ENCODE data around the gene PAQR4. TPM values are rescaled to one million over a fixed set of nuclear protein-coding genes. Genes with fewer than 3 reads are reported as not detected.
A peak's percentile ranks its signal among the peaks of the same experiment; 100 is the strongest.

The PAQR4 gene
- total RNA-seq, 2 experiments from 2014 or later: 37.0 to 37.9 TPM

DNA sequence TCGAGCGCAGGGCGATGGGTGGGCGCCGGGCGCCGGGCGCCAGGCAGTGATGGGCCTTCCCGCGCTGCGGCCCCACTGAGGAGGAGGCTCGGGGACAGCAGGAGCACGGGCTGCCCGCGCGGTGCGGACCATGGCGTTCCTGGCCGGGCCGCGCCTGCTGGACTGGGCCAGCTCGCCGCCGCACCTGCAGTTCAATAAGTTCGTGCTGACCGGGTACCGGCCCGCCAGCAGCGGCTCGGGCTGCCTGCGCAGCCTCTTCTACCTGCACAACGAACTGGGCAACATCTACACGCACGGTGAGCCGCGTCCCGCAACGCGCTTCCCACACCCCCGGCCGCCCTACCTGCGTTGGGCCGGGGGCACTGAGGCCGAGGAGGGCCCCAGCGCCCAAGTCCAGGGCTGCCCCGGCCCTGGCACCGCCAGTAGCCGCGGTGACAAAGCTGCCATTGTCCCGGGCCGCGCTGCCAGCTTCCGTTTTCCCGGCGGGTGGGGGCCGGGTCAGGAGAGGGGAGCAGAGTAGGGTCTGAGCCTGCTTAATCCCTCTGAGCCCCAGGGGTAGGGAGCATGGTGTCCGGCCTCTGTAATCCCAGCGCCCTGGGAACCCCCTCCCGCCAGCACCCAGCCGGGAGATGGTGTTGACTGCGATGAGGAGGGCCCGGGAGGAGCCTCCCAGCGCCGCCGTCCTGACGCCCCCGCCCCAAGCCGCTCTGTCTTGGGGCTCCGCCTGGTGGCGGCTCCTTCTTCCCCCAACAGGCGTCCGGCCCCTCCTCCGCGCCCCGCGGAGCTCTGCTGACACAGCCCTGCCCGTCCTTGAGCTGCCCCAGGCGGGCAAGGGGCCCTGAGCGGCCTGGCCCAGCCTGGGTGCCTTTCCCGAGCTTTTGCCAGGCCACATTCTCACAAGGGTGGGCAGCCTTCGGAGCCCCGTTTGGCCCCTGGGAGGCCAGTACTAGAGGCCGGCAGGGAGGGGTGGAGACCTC, 685 bp downstream of the PAQR4 start:
- Mint-ChIP-seq H3K9me3 (no peaks in the 10 kb centered on the region), H3K36me3 (peaks cover 24% of the 10 kb centered on the region), H3K4me3 (peak overlapping the region; percentile 76), H3K27me3 (peaks cover 20% of the 10 kb centered on the region), H3K27ac (peak overlapping the region; percentile 38), H3K4me1 (ENCODE audit: low read depth) (peaks cover 31% of the 10 kb centered on the region)
- DNase-seq: peak; percentile 92
- POLR2A ChIA-PET: interaction anchor here (0.6 to 2.4 kb wide), 8 partner anchors 8 to 102 kb away, joined by 3 to 14 read pairs (median 4); partner anchors contain the start of gene PKMYT1
- CTCF ChIA-PET: interaction anchor here (0.5 to 2.0 kb wide), 10 partner anchors 8 to 164 kb away, joined by 3 to 11 read pairs (median 5); partner anchors contain the start of genes FLYWCH1 and PKMYT1
- intact Hi-C loops (cut with micrococcal nuclease): loop anchor here (1.0 to 2.0 kb wide), 2 partner anchors 10 to 51 kb away; partner anchors contain the start of genes PKMYT1 and TNFRSF12A

DNA sequence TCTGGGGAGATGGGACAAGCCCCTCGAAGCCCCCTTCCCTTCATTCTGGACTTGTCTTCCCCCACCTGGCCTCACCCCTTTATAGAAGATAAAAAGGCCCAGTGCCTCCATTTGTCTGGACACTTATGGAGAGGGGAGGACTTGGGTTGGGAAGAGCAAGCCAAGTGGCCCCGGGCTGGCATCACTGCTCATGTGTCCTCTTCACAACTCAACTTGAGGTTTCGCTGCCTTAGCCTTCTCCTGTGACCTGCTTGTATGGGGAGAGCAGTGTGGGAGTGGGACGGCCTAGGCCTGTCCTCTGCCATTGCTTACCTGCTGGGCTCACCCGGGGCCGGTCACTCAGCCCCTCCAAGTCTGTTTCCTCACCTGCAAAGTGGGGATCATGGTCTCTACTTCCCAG, 1.4 kb downstream of the PAQR4 start:
- no peak for DNase-seq
- ChIA-PET CTCF (interaction anchor here (0.5 to 2.0 kb wide), 9 partner anchors 8 to 59 kb away, joined by 3 to 11 read pairs (median 6); partner anchors contain the start of genes FLYWCH1 and PKMYT1), POLR2A (interaction anchor here (0.6 to 2.4 kb wide), 7 partner anchors 9 to 103 kb away, joined by 3 to 14 read pairs (median 4); partner anchors contain the start of gene PKMYT1)
- Mint-ChIP-seq H3K27ac (no peak overlapping the region), H3K36me3 (peaks cover 25% of the 10 kb centered on the region), H3K9me3 (no peaks in the 10 kb centered on the region), H3K4me3 (peak overlapping the region; percentile 76), H3K4me1 (ENCODE audit: low read depth) (peaks cover 27% of the 10 kb centered on the region), H3K27me3 (peaks cover 15% of the 10 kb centered on the region)
- intact Hi-C loops (cut with micrococcal nuclease): loop anchor here (2.0 kb wide), 1 partner anchor 50 kb away; the partner anchor contains the start of gene TNFRSF12A

DNA sequence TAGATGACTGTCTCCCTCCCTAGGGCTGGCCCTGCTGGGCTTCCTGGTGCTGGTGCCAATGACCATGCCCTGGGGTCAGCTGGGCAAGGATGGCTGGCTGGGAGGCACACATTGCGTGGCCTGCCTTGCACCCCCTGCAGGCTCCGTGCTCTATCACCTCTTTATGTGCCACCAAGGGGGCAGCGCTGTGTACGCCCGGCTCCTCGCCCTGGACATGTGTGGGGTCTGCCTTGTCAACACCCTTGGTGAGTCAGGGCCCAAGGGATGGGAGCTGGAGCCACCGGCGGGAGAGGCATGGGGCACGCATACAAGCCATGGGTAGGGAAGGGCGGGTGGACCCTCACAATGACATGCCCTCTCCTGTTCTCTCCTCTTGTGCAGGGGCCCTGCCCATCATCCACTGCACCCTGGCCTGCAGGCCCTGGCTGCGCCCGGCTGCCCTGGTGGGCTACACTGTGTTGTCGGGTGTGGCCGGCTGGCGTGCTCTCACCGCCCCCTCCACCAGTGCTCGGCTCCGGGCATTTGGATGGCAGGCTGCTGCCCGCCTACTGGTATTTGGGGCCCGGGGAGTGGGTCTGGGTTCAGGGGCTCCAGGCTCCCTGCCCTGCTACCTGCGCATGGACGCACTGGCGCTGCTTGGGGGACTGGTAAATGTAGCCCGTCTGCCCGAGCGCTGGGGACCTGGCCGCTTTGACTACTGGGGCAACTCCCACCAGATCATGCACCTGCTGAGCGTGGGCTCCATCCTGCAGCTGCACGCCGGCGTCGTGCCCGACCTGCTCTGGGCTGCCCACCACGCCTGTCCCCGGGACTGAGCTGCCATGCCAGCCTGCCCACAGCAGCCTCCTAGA, 2.2 kb downstream of the PAQR4 start:
- Mint-ChIP-seq H3K27me3 (peaks cover 9% of the 10 kb centered on the region), H3K4me1 (ENCODE audit: low read depth) (peaks cover 25% of the 10 kb centered on the region), H3K27ac (no peak overlapping the region), H3K4me3 (peak overlapping the region; percentile 76), H3K9me3 (no peaks in the 10 kb centered on the region), H3K36me3 (peaks cover 31% of the 10 kb centered on the region)
- CTCF ChIA-PET: interaction anchor here (1.0 kb wide), 1 partner anchor 9 kb away, joined by 4 read pairs; no protein-coding TSS in a partner anchor
- intact Hi-C loops (cut with micrococcal nuclease): loop anchor here (2.0 kb wide), 1 partner anchor 49 kb away; the partner anchor contains the start of gene TNFRSF12A
- POLR2A ChIA-PET: interaction anchor here (0.7 to 1.1 kb wide), 3 partner anchors 9 to 51 kb away, joined by 3 to 4 read pairs (median 3); partner anchors contain the start of gene PKMYT1
- DNase-seq: no peak

DNA sequence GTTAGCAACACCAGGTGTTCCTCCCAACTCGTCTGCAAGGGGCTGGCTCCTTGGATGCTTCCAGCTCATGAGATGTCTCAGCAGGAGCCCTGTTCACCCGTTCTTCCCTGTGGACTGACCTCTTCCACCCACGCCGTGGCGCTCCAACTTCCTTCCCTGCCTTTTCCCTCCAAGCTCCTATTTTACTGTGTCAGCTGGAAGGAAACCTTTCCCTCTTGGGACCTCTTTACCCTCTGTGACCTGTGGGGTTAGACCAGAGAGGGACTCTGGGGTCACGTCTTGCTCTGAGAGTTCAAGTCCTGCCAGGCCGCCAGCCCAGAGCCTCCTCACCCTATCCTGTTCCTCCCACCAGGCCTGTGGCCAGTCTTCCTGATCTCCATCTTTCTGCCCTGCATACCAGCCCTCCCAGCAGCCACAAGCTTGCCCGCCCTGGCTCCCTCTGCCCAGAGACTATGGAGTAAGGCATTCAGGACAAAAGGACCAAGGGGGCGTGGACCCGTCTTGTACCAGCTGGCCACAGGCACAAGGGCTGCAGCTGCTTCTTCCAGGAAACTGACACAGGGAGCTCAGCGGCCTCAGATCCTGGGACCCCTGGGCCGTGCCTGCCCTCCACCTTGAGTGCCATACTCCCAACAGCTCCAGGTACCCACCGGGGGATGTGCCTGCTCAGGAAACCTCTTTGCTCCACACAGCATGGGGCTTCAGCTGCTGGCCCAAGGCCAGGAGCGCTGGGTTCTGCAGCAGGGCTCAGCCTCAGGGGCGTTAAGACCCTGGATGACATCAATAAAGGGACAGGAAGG, 3.0 kb downstream of the PAQR4 start:
- Mint-ChIP-seq H3K27me3 (peaks cover 9% of the 10 kb centered on the region), H3K36me3 (peaks cover 35% of the 10 kb centered on the region), H3K9me3 (no peaks in the 10 kb centered on the region), H3K4me1 (ENCODE audit: low read depth) (peaks cover 25% of the 10 kb centered on the region), H3K27ac (peak overlapping the region; percentile 24), H3K4me3 (peak overlapping the region; percentile 18)
- no peak for DNase-seq
- ChIA-PET CTCF (interaction anchor here (0.7 to 1.0 kb wide), 4 partner anchors 9 to 11 kb away, joined by 3 to 4 read pairs (median 3); no protein-coding TSS in a partner anchor), POLR2A (interaction anchor here (0.7 to 1.1 kb wide), 3 partner anchors 8 to 51 kb away, joined by 3 to 4 read pairs (median 3); partner anchors contain the start of gene PKMYT1)
- intact Hi-C loops (cut with micrococcal nuclease): loop anchor here (2.0 kb wide), 1 partner anchor 49 kb away; the partner anchor contains the start of gene TNFRSF12A

DNA sequence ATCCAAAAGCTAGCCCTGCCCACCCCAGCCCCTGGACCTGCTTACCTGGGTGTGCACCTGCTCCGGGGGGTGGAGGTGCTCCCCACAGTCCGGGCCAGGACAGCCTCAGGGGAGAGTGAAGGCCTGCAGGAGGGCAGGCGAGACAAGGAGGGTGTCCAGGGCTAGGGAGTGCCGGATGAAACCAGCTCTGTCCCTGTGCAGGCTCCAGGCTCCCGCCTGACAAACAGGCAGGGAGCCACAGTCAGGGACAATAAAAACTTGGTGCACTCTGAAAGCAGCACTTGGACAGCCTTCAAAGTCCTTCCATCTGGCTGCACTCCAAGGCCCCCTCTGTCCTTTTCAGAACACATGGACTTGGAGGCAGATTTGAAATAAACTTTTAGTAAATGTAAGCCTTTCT, 3.9 kb downstream of the PAQR4 start:
- ChIA-PET POLR2A (interaction anchor here (0.5 kb wide), 1 partner anchor 61 kb away, joined by 3 read pairs; no protein-coding TSS in a partner anchor), CTCF (interaction anchor here (0.9 to 1.1 kb wide), 3 partner anchors 9 to 55 kb away, joined by 3 read pairs; no protein-coding TSS in a partner anchor)
- H3K27me3 Mint-ChIP-seq: peaks cover 6% of the 10 kb centered on the region
- DNase-seq: no peak
- peaks cover 22% of the 10 kb centered on the region for H3K4me1 Mint-ChIP-seq (ENCODE audit: low read depth)
- no peak overlapping the region for H3K4me3 Mint-ChIP-seq
- intact Hi-C loops (cut with micrococcal nuclease): no loop called here
- peaks cover 40% of the 10 kb centered on the region for H3K36me3 Mint-ChIP-seq
- no peaks in the 10 kb centered on the region for H3K9me3 Mint-ChIP-seq
- H3K27ac Mint-ChIP-seq: no peak overlapping the region

DNA sequence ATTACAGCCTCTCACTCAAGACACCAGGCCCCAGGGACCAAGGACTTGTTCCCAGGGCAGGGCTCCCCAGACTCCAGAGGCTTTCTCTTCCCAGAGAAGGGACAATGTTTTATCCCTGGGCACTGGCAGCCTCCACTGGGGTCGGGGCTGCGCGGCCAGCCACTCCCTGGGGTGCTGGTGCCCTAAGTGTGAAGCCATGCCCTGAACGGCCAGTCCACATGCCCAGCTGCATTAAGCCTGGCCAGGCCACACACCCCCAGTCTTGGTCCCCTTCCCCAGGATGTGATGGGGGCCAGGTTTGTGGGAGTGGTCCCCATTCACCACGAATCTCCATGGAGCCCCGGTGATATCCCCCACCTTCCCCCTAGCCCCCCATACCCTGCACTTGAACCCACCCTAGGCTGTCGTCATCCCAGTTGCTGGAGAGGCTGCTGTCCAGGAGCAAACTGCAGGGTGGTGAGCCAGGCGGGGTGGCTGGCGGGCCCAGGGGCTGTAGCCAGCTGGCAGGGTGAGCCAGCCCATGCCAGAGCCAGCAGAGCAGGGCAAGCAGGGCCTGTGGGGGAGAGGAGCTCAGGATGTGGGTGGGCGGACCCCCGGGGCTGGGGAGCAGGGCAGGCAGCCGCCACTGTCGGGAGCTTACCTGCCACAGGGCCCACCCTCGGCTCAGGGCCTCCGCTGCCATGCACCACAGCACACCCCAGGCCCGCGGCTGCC, 4.6 kb downstream of the PAQR4 start:
- H3K4me1 Mint-ChIP-seq (ENCODE audit: low read depth): peaks cover 17% of the 10 kb centered on the region
- no peak overlapping the region for H3K27ac Mint-ChIP-seq
- H3K27me3 Mint-ChIP-seq: no peaks in the 10 kb centered on the region
- intact Hi-C loops (cut with micrococcal nuclease): no loop called here
- ChIA-PET POLR2A (interaction anchor here (0.5 to 0.7 kb wide), 2 partner anchors 60 to 233 kb away, joined by 3 read pairs; no protein-coding TSS in a partner anchor), CTCF (interaction anchor here (1.1 kb wide), 1 partner anchor 55 kb away, joined by 3 read pairs; no protein-coding TSS in a partner anchor)
- no peak for DNase-seq
- peaks cover 43% of the 10 kb centered on the region for H3K36me3 Mint-ChIP-seq
- H3K9me3 Mint-ChIP-seq: no peaks in the 10 kb centered on the region
- no peak overlapping the region for H3K4me3 Mint-ChIP-seq

DNA sequence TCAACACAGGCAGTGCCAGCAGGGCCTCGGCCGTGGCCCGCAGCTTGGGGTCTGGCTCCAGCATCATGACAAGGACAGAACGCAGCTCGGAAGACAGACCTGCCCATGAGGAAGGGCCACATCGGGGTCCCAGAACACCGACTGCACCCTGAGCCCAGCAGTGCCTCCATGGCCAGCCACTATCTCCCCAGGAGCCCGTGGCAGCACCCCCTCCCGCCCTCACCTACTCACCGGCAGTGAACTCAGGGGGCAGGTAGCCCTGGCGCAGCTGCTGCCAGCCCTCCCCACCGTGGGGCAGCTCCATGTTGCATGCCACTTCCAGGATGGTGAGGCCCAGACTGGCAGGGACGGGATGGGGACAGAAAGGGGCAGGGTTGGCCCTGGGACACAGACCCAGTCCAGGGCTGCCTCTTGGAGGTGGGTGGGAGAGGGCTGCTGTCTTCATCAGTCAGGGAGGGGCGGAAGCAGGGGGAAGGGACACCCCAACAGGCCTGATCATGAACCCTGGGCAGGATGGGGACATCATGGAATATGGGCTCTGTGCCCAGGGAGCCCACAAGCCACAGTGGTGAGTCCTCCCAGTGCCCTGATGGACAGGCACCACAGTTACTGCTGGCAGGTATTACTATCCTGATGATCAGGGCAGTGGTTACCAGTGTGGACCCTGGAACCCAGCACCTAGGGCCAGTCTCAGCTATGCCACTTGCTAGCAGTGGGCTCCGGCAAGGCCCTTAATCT, 5.3 kb downstream of the PAQR4 start:
- no peaks in the 10 kb centered on the region for H3K27me3 Mint-ChIP-seq
- no peak for DNase-seq
- no peak overlapping the region for H3K27ac Mint-ChIP-seq
- peaks cover 18% of the 10 kb centered on the region for H3K4me1 Mint-ChIP-seq (ENCODE audit: low read depth)
- intact Hi-C loops (cut with micrococcal nuclease): no loop called here
- ChIA-PET POLR2A (interaction anchor here (0.7 kb wide), 1 partner anchor 234 kb away, joined by 3 read pairs; no protein-coding TSS in a partner anchor), CTCF (interaction anchor here (0.7 to 1.0 kb wide), 2 partner anchors 54 to 57 kb away, joined by 3 read pairs; no protein-coding TSS in a partner anchor)
- no peaks in the 10 kb centered on the region for H3K9me3 Mint-ChIP-seq
- H3K36me3 Mint-ChIP-seq: peaks cover 46% of the 10 kb centered on the region
- H3K4me3 Mint-ChIP-seq: no peak overlapping the region

DNA sequence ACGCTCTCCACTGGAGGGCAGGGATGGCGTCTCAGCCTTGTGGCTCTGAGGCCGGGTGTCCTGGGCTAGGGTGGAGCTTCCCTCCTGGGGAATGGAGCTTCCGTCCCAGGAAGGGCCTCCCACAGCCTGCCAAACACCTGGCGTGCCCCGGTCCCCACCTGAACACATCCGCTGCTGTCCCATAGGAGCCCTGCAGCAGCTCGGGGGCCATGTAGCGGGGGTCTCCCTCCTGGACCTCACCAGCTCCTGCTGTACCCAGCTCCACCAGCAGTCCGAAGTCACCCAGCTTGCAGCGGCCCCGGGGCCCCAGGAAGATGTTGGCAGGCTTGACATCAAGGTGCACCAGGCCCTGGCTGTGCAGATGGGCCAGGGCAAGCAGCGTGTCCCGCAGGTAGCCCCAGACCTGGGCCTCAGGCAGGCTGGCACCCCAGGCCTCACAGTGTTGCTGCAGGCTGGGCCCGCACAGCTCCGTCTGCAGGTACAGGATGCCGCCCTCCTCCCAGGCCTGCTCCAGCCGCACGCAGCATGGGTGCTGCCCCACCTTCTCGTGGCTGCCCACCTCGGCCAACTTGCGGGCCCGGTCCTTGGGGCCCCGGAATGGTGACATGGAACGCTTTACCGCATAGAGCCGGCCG, 6.1 kb downstream of the PAQR4 start:
- intact Hi-C loops (cut with micrococcal nuclease): no loop called here

DNA sequence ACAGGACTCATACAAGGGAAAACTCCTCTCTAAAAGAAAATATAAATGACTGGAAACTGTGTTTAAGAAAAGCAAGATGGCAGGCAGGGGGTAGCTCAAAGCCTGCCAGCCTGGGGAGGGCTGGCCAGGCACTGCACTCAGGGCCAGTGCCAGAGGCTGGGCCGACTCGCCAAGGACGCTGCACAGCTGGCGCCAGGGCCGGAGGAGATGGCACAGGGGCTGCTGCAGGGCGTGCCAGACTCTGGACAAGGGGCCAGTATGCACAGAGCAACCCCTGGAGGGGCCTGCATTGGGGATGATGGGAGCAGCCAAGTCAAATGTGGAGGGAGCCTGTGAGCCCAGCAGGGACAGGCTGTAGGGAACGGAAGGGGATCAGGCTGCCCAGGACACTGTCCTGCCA, 7.1 kb downstream of the PAQR4 start:
- H3K9me3 Mint-ChIP-seq: no peaks in the 10 kb centered on the region
- no peaks in the 10 kb centered on the region for H3K27me3 Mint-ChIP-seq
- POLR2A ChIA-PET: no interaction called here
- H3K4me3 Mint-ChIP-seq: no peak overlapping the region
- H3K27ac Mint-ChIP-seq: no peak overlapping the region
- intact Hi-C loops (cut with micrococcal nuclease): no loop called here
- no peak for DNase-seq
- peaks cover 15% of the 10 kb centered on the region for H3K4me1 Mint-ChIP-seq (ENCODE audit: low read depth)
- CTCF ChIA-PET: no interaction called here
- H3K36me3 Mint-ChIP-seq: peaks cover 42% of the 10 kb centered on the region

More for the DNA sequence above, 6.1 kb downstream of the PAQR4 start:
- POLR2A ChIA-PET: no interaction called here
- H3K4me1 Mint-ChIP-seq (ENCODE audit: low read depth): peaks cover 21% of the 10 kb centered on the region
- no peaks in the 10 kb centered on the region for H3K9me3 Mint-ChIP-seq
- H3K27ac Mint-ChIP-seq: no peak overlapping the region
- no peak overlapping the region for H3K4me3 Mint-ChIP-seq
- peaks cover 49% of the 10 kb centered on the region for H3K36me3 Mint-ChIP-seq
- CTCF ChIA-PET: interaction anchor here (1.0 kb wide), 1 partner anchor 53 kb away, joined by 3 read pairs; no protein-coding TSS in a partner anchor
- no peak for DNase-seq
- no peaks in the 10 kb centered on the region for H3K27me3 Mint-ChIP-seq

Data from activated CD4-positive, alpha-beta memory T cell treated with anti-CD3 and anti-CD28 coated beads for 36 hours (primary cell).